ENCODE data around the gene MSI2.
"Not testable (repeated sequence)": the region's sequence is repeated elsewhere in the genome, so short reads cannot be mapped to it uniquely, and the experiment has no call there.

The MSI2 gene

DNA sequence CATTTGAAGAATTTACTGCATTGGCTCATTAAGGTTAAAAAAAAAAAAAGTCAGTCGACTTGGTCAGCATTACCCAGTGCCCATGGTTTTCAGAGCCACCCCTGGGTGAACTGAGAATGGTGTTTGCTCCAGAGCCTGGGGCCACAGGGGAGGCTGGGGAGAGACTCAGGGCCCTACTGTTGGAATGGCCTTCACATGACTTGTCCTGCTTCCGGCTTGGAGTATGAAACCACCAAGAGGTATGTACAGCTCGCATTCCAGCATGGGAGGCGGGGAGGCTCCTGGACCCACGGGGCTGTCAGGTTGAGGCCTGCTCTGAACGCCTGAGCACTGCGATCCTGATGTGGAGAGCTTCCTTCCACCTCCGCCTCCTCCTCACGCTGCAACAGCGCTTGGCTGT lies 36.8 kb downstream of the MSI2 start:
- H3K4me1 ChIP-seq (ENCODE audit: insufficient read depth, low read length) = peaks cover 52% of the 10 kb centered on the region
- H2AFZ ChIP-seq (ENCODE audit: low read depth, low read length) = no peak overlapping the region
- H3K4me3 ChIP-seq (ENCODE audit: low read length) = no peak overlapping the region
- peaks cover 6% of the 10 kb centered on the region for H3K9me3 ChIP-seq (ENCODE audit: low read length)
- peaks cover 25% of the 10 kb centered on the region for H3K36me3 ChIP-seq (ENCODE audit: insufficient read depth, low read length)
- no peaks in the 10 kb centered on the region for H3K27me3 ChIP-seq (ENCODE audit: insufficient read depth, low read length)

DNA sequence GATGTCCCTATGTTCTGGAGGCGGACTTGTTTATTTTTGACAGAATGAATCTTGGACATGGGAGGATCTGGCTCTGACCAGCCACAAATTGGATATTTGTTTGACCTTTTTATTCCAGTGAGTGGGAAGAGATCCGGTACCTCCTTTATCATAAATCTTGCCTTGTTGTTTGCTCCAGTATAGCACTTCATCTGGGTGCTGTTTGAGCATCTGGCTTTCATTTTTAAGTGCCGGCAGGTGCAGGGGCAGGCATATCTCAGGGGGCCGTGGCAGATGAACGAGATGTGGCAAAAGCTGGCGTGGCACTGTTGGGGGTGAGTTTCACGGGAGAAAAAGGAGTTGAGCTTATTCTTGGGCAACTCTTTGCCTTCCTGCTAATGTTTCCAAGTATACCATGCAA lies 37.8 kb downstream of the MSI2 start:
- H2AFZ ChIP-seq (ENCODE audit: low read depth, low read length) = no peak overlapping the region
- peaks cover 33% of the 10 kb centered on the region for H3K36me3 ChIP-seq (ENCODE audit: insufficient read depth, low read length)
- H3K27me3 ChIP-seq (ENCODE audit: insufficient read depth, low read length) = no peaks in the 10 kb centered on the region
- H3K9me3 ChIP-seq (ENCODE audit: low read length) = peaks cover 15% of the 10 kb centered on the region
- H3K4me1 ChIP-seq (ENCODE audit: insufficient read depth, low read length) = peaks cover 44% of the 10 kb centered on the region
- H3K4me3 ChIP-seq (ENCODE audit: low read length) = no peak overlapping the region

DNA sequence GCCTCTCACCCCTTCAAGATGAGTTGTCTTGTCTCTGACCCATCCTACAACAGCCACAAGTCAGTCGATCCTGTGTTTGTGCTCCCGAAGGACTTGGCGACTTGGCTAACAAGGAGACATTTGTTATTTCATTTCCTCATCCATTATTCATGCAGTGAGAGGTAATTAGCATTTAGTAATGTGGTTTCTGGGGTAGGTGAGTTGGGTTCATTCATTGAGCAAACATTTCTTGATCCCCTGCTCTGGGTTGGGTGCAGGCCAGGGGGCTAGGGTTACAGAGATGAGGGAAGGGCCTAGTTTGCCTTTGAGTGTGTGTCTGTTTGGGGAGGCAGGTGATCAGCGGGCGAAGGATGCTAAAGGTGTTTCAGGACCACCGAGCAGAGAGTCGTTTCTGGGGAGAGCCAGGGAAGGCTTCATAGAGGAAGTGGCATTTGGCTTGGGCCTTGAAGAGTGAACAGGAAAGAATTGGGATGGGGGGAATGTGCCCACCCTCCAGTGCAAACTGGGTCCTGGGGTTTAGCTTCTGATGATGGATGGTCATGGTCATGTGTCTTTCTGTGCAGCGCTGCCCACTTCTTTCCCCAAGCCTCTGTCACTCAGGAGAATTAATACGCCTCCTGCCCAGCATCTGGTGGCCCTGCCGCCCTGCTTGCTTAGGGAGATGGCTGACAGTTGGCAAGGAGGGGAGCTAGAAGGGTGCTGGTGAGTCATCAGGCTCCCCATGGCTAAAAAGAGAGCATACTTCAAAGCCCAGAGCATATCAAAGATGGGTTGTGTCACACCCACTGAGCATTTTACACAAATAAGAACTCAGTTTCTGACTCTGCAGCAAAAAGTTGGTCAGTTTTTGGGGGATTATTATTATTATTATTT lies 38.5 kb downstream of the MSI2 start:
- Histone ChIP-seq H3K36me3 (ENCODE audit: insufficient read depth, low read length) (peaks cover 32% of the 10 kb centered on the region), H3K27me3 (ENCODE audit: insufficient read depth, low read length) (no peaks in the 10 kb centered on the region), H2AFZ (ENCODE audit: low read depth, low read length) (no peak overlapping the region), H3K9me3 (ENCODE audit: low read length) (peaks cover 17% of the 10 kb centered on the region), H3K4me3 (ENCODE audit: low read length) (no peak overlapping the region), H3K4me1 (ENCODE audit: insufficient read depth, low read length) (peaks cover 41% of the 10 kb centered on the region)

DNA sequence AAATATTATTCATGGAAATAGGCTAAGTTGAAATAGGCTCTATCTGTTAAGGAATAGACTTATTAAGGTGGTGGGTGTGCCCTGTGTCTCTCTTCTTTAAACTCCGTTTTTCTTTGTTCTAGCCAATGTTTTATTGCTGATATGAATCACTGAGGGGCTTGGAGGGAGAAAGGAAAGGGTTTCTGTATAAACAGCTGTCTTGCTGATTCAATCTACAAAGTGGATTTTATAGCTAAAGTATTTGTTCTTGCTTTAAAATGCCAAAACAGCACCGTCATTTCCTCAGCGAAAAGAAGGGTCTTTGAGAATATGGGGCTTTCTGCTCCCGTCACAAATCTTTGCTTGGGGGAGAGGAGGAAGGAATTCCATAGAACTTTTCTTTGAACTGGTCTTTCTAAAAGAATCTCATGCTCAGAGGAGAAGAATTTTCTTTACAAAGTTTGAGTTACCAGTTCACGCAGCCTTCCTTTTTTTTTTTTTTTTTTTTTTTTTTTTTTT lies 39.3 kb downstream of the MSI2 start:
- H3K4me1 ChIP-seq (ENCODE audit: insufficient read depth, low read length) = peaks cover 41% of the 10 kb centered on the region
- H3K4me3 ChIP-seq (ENCODE audit: low read length) = no peak overlapping the region
- peaks cover 39% of the 10 kb centered on the region for H3K36me3 ChIP-seq (ENCODE audit: insufficient read depth, low read length)
- no peak overlapping the region for H2AFZ ChIP-seq (ENCODE audit: low read depth, low read length)
- no peaks in the 10 kb centered on the region for H3K27me3 ChIP-seq (ENCODE audit: insufficient read depth, low read length)
- H3K9me3 ChIP-seq (ENCODE audit: low read length) = peaks cover 21% of the 10 kb centered on the region

- Histone ChIP-seq H3K4me3 (ENCODE audit: low read length) (no peak overlapping the region), H3K36me3 (ENCODE audit: insufficient read depth, low read length) (peaks cover 46% of the 10 kb centered on the region), H3K9me3 (ENCODE audit: low read length) (peaks cover 27% of the 10 kb centered on the region), H3K27me3 (ENCODE audit: insufficient read depth, low read length) (no peaks in the 10 kb centered on the region), H2AFZ (ENCODE audit: low read depth, low read length) (no peak overlapping the region), H3K4me1 (ENCODE audit: insufficient read depth, low read length) (peaks cover 36% of the 10 kb centered on the region)
Measured at GRCh38 chr17:57296231-57296630, 39.9 kb downstream of the MSI2 start.

DNA sequence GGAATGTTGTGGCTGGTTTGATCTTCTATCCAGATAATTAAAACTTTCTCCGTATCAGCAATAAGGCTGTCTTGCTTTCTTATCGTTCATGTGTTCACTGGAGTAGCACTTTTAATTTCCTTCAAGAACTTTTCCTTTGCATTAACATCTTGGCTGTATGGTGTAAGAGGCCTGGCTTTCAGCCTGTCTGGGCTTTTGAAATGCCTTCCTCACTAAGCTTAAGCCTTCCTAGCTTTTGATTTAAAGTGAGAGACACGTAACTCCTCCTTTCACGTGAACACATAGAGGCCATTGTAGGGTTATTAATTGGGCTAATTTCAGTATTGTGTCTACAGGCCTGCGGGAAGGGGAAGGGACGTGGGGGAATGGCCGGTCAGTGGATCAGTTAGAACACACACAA lies 42.9 kb downstream of the MSI2 start:
- Histone ChIP-seq H3K9me3 (ENCODE audit: low read length) (peaks cover 30% of the 10 kb centered on the region), H3K36me3 (ENCODE audit: insufficient read depth, low read length) (peaks cover 51% of the 10 kb centered on the region)

GRCh38 chr17:57300592-57300991 lies 44.3 kb downstream of the MSI2 start:
- not testable (repeated sequence) for H3K27me3 ChIP-seq (ENCODE audit: insufficient read depth, low read length)
- peaks cover 58% of the 10 kb centered on the region for H3K36me3 ChIP-seq (ENCODE audit: insufficient read depth, low read length)

More for the DNA sequence above, 42.9 kb downstream of the MSI2 start:
- Histone ChIP-seq H3K4me1 (ENCODE audit: insufficient read depth, low read length) (peaks cover 23% of the 10 kb centered on the region), H3K4me3 (ENCODE audit: low read length) (no peak overlapping the region), H2AFZ (ENCODE audit: low read depth, low read length) (no peak overlapping the region), H3K27me3 (ENCODE audit: insufficient read depth, low read length) (no peaks in the 10 kb centered on the region)

DNA sequence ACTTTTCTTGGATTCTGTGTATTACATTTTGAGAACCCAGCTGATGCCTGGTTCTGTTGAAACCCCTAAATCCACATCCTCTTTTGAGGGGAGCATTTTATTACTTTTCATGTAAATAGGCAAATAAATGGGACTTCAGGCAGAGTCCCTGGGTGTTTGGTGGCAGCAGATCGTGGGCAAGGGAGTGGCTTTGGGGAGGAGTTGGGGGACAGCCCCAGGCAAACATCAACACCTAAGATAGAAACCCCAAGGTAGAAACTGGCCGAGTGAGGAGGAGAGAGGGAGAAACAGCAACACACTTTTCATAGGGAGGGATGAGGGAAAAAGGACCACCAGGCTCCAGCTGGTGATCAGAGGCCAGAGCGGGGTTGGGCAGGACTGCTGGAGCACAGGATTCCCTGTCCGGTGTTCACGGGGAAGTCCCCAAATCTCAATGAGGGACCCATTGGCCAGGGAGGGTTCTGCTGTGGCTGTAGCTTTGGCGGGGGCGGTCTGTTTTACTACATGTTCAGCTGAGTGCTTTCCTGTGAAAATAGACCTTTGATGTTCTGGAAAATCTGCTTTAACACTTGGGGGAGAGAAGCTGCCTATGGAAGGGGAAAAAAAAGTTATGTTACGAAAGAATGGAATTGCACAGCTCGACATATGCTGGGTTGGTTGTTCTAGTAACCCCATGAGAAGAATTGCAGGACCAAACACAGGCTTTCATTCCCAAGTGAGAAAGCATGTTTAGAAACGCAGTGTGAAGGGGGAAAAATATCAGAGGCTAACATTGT lies 46.6 kb downstream of the MSI2 start:
- Histone ChIP-seq H3K36me3 (ENCODE audit: insufficient read depth, low read length) (peaks cover 55% of the 10 kb centered on the region), H3K27me3 (ENCODE audit: insufficient read depth, low read length) (no peaks in the 10 kb centered on the region), H3K9me3 (ENCODE audit: low read length) (peaks cover 26% of the 10 kb centered on the region), H2AFZ (ENCODE audit: low read depth, low read length) (no peak overlapping the region), H3K4me1 (ENCODE audit: insufficient read depth, low read length) (no peaks in the 10 kb centered on the region), H3K4me3 (ENCODE audit: low read length) (no peak overlapping the region)

More at GRCh38 chr17:57300592-57300991, 44.3 kb downstream of the MSI2 start:
- H3K4me1 ChIP-seq (ENCODE audit: insufficient read depth, low read length); H3K4me3 ChIP-seq (ENCODE audit: low read length); H2AFZ ChIP-seq (ENCODE audit: low read depth, low read length): not testable (repeated sequence)
- peaks cover 30% of the 10 kb centered on the region for H3K9me3 ChIP-seq (ENCODE audit: low read length)

DNA sequence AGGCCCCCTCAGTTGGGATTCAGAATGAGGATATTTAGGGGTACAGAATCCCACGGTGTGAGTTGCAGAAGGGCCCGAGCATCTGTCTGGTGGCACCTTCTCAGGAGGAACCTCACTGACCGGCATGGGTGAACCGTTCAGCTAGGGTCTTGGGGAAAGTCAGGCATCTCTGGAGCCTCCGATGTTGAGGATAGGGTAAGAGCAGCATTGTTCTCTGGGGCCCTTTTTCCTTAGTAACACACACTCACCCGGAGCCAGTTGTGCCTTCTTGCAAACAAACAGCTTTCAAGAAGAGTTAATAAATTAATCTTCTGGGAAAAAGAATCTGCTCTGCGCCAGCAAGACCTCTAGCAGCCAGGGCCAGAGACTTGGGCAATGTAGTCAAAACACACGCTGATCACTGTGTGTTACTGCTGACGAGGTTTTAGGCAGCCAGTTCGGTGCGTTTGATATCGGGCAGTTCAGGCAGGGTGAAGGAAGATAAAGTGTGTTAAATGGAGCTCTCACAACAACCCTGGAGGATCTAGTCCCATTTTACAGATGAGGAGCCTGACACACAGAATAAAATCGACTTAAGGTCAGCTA lies 48.9 kb downstream of the MSI2 start:
- peaks cover 49% of the 10 kb centered on the region for H3K36me3 ChIP-seq (ENCODE audit: insufficient read depth, low read length)
- no peaks in the 10 kb centered on the region for H3K27me3 ChIP-seq (ENCODE audit: insufficient read depth, low read length)
- H3K4me1 ChIP-seq (ENCODE audit: insufficient read depth, low read length) = no peaks in the 10 kb centered on the region
- no peak overlapping the region for H2AFZ ChIP-seq (ENCODE audit: low read depth, low read length)
- no peak overlapping the region for H3K4me3 ChIP-seq (ENCODE audit: low read length)
- peaks cover 11% of the 10 kb centered on the region for H3K9me3 ChIP-seq (ENCODE audit: low read length)

DNA sequence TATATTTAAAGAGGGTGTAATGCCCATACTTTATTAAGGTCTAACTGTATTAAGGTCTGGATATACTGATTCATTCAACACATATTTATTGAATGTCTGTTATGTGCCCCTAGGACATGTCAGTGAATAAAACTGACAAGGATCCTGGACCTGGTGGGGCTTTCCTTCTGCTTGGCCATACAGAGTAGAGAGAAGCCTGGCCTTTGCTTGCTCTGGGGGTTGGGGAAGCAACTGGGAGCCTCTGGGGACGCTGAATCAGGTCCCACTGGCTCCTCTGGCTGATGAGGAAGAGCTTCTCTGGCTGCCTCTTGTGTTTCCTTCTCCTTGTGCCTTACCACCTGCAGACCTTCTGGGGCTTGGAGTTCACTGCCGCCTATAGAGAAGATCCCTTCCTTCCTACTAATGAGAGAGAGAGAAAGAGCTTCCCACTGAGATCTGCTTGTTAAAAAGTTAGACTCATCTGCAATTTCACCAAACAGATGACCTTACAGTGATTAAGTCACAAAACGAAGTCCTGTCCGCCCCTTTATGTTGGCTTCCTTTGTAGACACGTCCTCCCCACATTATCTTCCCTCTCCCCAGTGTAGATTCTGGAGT lies 49.7 kb downstream of the MSI2 start:
- H3K4me3 ChIP-seq (ENCODE audit: low read length) = no peak overlapping the region

GRCh38 chr17:57308543-57309186 lies 52.3 kb downstream of the MSI2 start:
- H2AFZ ChIP-seq (ENCODE audit: low read depth, low read length) = no peak overlapping the region
- H3K9me3 ChIP-seq (ENCODE audit: low read length) = no peaks in the 10 kb centered on the region
- H3K36me3 ChIP-seq (ENCODE audit: insufficient read depth, low read length) = peaks cover 38% of the 10 kb centered on the region
- H3K4me3 ChIP-seq (ENCODE audit: low read length) = no peak overlapping the region
- H3K27me3 ChIP-seq (ENCODE audit: insufficient read depth, low read length) = no peaks in the 10 kb centered on the region
- H3K4me1 ChIP-seq (ENCODE audit: insufficient read depth, low read length) = peaks cover 19% of the 10 kb centered on the region

More for the DNA sequence above, 49.7 kb downstream of the MSI2 start:
- H3K36me3 ChIP-seq (ENCODE audit: insufficient read depth, low read length) = peaks cover 45% of the 10 kb centered on the region
- H3K9me3 ChIP-seq (ENCODE audit: low read length) = peaks cover 5% of the 10 kb centered on the region
- no peaks in the 10 kb centered on the region for H3K4me1 ChIP-seq (ENCODE audit: insufficient read depth, low read length)
- H2AFZ ChIP-seq (ENCODE audit: low read depth, low read length) = no peak overlapping the region
- no peaks in the 10 kb centered on the region for H3K27me3 ChIP-seq (ENCODE audit: insufficient read depth, low read length)

GRCh38 chr17:57309479-57309878 lies 53.2 kb downstream of the MSI2 start:
- H3K36me3 ChIP-seq (ENCODE audit: insufficient read depth, low read length) = peaks cover 36% of the 10 kb centered on the region
- H3K4me3 ChIP-seq (ENCODE audit: low read length) = no peak overlapping the region
- peaks cover 23% of the 10 kb centered on the region for H3K4me1 ChIP-seq (ENCODE audit: insufficient read depth, low read length)
- H2AFZ ChIP-seq (ENCODE audit: low read depth, low read length) = no peak overlapping the region
- no peaks in the 10 kb centered on the region for H3K27me3 ChIP-seq (ENCODE audit: insufficient read depth, low read length)
- H3K9me3 ChIP-seq (ENCODE audit: low read length) = no peaks in the 10 kb centered on the region
